Astrocyte (in vitro differentiated cells and primary cell): ENCODE measurements around the gene CYLD. TPM values are rescaled to one million over a fixed set of nuclear protein-coding genes. Genes with fewer than 3 reads are reported as not detected.

Experiments
- DNase-seq: peaks from one replicate; pipeline ENCODE4 v3.0.0-alpha.2; 2010; ENCODE audit warnings: low read depth
- FAIRE-seq: peaks from 2 replicates; lab custom pipeline; 2011; peaks lifted over from hg19 to GRCh38; lab: Jason Lieb, UNC
- H2AFZ ChIP-seq: 2 replicates; pipeline ENCODE4 v1.6.0; 2012; ENCODE audit warnings: low read depth, low read length, inconsistent platforms
- H3K27ac ChIP-seq: 2 replicates; pipeline ENCODE4 v1.5.1; 2011; ENCODE audit warnings: low read depth, low read length, inconsistent platforms
- H3K27me3 ChIP-seq: 2 replicates; pipeline ENCODE4 v1.6.0; 2011; ENCODE audit warnings: low read length, inconsistent platforms; ENCODE audit not compliant: insufficient read depth
- H3K36me3 ChIP-seq: 2 replicates; pipeline ENCODE4 v1.5.1; 2011; ENCODE audit warnings: low read length, inconsistent platforms; ENCODE audit not compliant: insufficient read depth
- H3K4me1 ChIP-seq: 2 replicates; pipeline ENCODE4 v1.5.1; 2011; ENCODE audit warnings: low read length, inconsistent platforms; ENCODE audit not compliant: insufficient read depth
- H3K4me2 ChIP-seq: 2 replicates; pipeline ENCODE4 v1.6.0; 2012; ENCODE audit warnings: low read length, inconsistent platforms
- H3K4me3 ChIP-seq: 2 replicates; pipeline ENCODE4 v1.5.1; 2011; ENCODE audit warnings: low read depth, mild to moderate bottlenecking, low read length, inconsistent platforms; ENCODE audit not compliant: insufficient read depth
- H3K79me2 ChIP-seq: 2 replicates; pipeline ENCODE4 v1.6.0; 2012; ENCODE audit warnings: mild to moderate bottlenecking, low read length, inconsistent platforms; ENCODE audit not compliant: insufficient read depth
- H3K9ac ChIP-seq: 2 replicates; pipeline ENCODE4 v1.6.0; 2012; ENCODE audit warnings: mild to moderate bottlenecking, low read length, inconsistent platforms
- H3K9me3 ChIP-seq: 2 replicates; pipeline ENCODE4 v1.5.1; 2012; ENCODE audit warnings: low read depth, mild to moderate bottlenecking, low read length, inconsistent platforms; ENCODE audit not compliant: insufficient read depth
- H4K20me1 ChIP-seq: 2 replicates; pipeline ENCODE4 v1.6.0; 2012; ENCODE audit warnings: low read length, inconsistent platforms; ENCODE audit not compliant: insufficient read depth
- H3K27ac Mint-ChIP-seq: one replicate; pipeline ENCODE4 v1.8.0; 2021; ENCODE audit warnings: mild to moderate bottlenecking, mixed read lengths; ENCODE audit not compliant: unreplicated experiment
- H3K27me3 Mint-ChIP-seq: one replicate; pipeline ENCODE4 v1.8.0; 2021; ENCODE audit warnings: low read depth, mixed read lengths; ENCODE audit not compliant: unreplicated experiment
- H3K36me3 Mint-ChIP-seq: one replicate; pipeline ENCODE4 v1.8.0; 2021; ENCODE audit warnings: low read depth, mixed read lengths; ENCODE audit not compliant: unreplicated experiment
- H3K4me1 Mint-ChIP-seq: one replicate; pipeline ENCODE4 v1.8.0; 2021; ENCODE audit warnings: low read depth, mixed read lengths; ENCODE audit not compliant: unreplicated experiment
- H3K4me3 Mint-ChIP-seq: one replicate; pipeline ENCODE4 v1.8.0; 2021; ENCODE audit warnings: mild to moderate bottlenecking, moderate library complexity, mixed read lengths; ENCODE audit not compliant: unreplicated experiment
- H3K9me3 Mint-ChIP-seq: one replicate; pipeline ENCODE4 v1.8.0; 2021; ENCODE audit warnings: mild to moderate bottlenecking, mixed read lengths; ENCODE audit not compliant: unreplicated experiment
- CTCF ChIP-seq: IDR thresholded peaks from 2 replicates; pipeline ENCODE4 v1.5.1; 2011; ENCODE audit warnings: low read depth, mild to moderate bottlenecking, inconsistent platforms, low read length, moderate library complexity; ENCODE audit not compliant: insufficient read depth
- EZH2 ChIP-seq: IDR thresholded peaks from 2 replicates; pipeline ENCODE4 v1.6.1; 2012; ENCODE audit warnings: mild to moderate bottlenecking, low read length, inconsistent platforms; ENCODE audit not compliant: insufficient read depth
- total RNA-seq: library from RNA; stranded (reverse); gene quantifications from 2 replicates; pipeline ENCODE4 v1.2.1, GENCODE V29; 2021

CYLD gene
- total RNA-seq, 1 donor from 2014 or later: 34.2 TPM

GRCh38 chr16:50822671-50823070 is 80.8 kb downstream of the CYLD start:
- no peaks in the 10 kb centered on the region for H3K4me1 Mint-ChIP-seq
- TF ChIP-seq CTCF: no peak
- TF ChIP-seq EZH2: no peak

GRCh38 chr16:50826797-50827316 is 85.0 kb downstream of the CYLD start:
- DNase-seq: no peak
- Mint-ChIP-seq H3K27me3 (no peaks in the 10 kb centered on the region), H3K36me3 (no peaks in the 10 kb centered on the region), H3K4me1 (no peaks in the 10 kb centered on the region), H3K9me3 (no peaks in the 10 kb centered on the region), H3K27ac (no peak overlapping the region), H3K4me3 (no peak overlapping the region)
- H3K27me3 ChIP-seq: no peaks in the 10 kb centered on the region
- TF ChIP-seq EZH2 (no peak), CTCF (no peak)
- no peak overlapping the region for H3K4me3 ChIP-seq
- H3K36me3 ChIP-seq: no peaks in the 10 kb centered on the region
- no peak overlapping the region for H2AFZ ChIP-seq
- FAIRE-seq: no peak
- H3K79me2 ChIP-seq: no peaks in the 10 kb centered on the region
- H3K4me2 ChIP-seq: no peak overlapping the region
- H3K9me3 ChIP-seq: no peaks in the 10 kb centered on the region
- H4K20me1 ChIP-seq: no peaks in the 10 kb centered on the region
- no peak overlapping the region for H3K27ac ChIP-seq
- H3K9ac ChIP-seq: no peak overlapping the region
- H3K4me1 ChIP-seq: no peaks in the 10 kb centered on the region

More at GRCh38 chr16:50822671-50823070, 80.8 kb downstream of the CYLD start:
- Histone ChIP-seq H2AFZ (no peak overlapping the region), H3K27ac (no peak overlapping the region), H3K9me3 (no peaks in the 10 kb centered on the region), H3K4me2 (no peak overlapping the region), H3K4me1 (no peaks in the 10 kb centered on the region), H3K9ac (no peak overlapping the region), H3K79me2 (no peaks in the 10 kb centered on the region), H4K20me1 (no peaks in the 10 kb centered on the region), H3K27me3 (no peaks in the 10 kb centered on the region), H3K36me3 (no peaks in the 10 kb centered on the region), H3K4me3 (no peak overlapping the region)
- H3K4me3 Mint-ChIP-seq: no peak overlapping the region
- DNase-seq (no peak), FAIRE-seq (no peak)
- no peaks in the 10 kb centered on the region for H3K36me3 Mint-ChIP-seq
- H3K27me3 Mint-ChIP-seq: peaks cover 4% of the 10 kb centered on the region
- H3K27ac Mint-ChIP-seq: no peak overlapping the region
- no peaks in the 10 kb centered on the region for H3K9me3 Mint-ChIP-seq

- H4K20me1 ChIP-seq: no peaks in the 10 kb centered on the region
- Mint-ChIP-seq H3K9me3 (peaks cover 2% of the 10 kb centered on the region), H3K4me1 (no peaks in the 10 kb centered on the region), H3K4me3 (no peak overlapping the region), H3K27me3 (no peaks in the 10 kb centered on the region), H3K27ac (no peak overlapping the region), H3K36me3 (no peaks in the 10 kb centered on the region)
- no peak overlapping the region for H2AFZ ChIP-seq
- no peaks in the 10 kb centered on the region for H3K27me3 ChIP-seq
- no peaks in the 10 kb centered on the region for H3K79me2 ChIP-seq
- H3K4me3 ChIP-seq: no peak overlapping the region
- H3K4me1 ChIP-seq: no peaks in the 10 kb centered on the region
- no peaks in the 10 kb centered on the region for H3K36me3 ChIP-seq
- no peak overlapping the region for H3K9ac ChIP-seq
- TF ChIP-seq CTCF (no peak), EZH2 (no peak)
- H3K4me2 ChIP-seq: no peak overlapping the region
- DNase-seq (no peak), FAIRE-seq (no peak)
- no peak overlapping the region for H3K27ac ChIP-seq
- no peaks in the 10 kb centered on the region for H3K9me3 ChIP-seq
These were observed 86.3 kb downstream of the CYLD start for GRCh38 chr16:50828164-50828702.
